ENCODE results near the gene UTS2. TPM values are rescaled to one million over a fixed set of nuclear protein-coding genes. Genes with fewer than 3 reads are reported as not detected.

The UTS2 gene
- total and polyA plus RNA-seq, 4 donors, result 0.26 to 1.1 (median 0.32) TPM

DNA sequence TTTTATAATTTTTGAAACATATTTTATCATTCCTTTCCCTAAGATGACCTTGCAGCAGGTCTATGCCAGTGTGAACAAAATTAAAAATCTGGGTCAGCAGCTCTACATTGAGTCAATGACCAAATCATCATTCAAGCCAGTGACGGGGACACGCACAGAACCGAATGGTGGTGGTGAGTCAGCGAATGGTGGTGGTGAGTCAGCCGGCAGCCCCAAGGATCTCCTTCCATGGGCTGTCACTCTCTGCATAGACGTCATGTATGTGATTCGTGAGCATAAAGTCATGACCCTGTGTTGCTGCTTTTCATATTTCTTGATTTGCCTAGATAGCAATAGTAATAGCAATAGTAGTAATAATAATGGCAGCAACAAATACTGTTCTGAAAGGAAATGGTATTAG is 42.5 kb downstream of the UTS2 start:
- WGBS, 2 donors, result 83 to 87% methylated on average over 7 of the region's 7 CpGs
- H3K4me1 ChIP-seq (ENCODE audit: control insufficient read depth in 1 of 2, insufficient read depth in 2 of 2, low read length in 2 of 2), result no peaks in the 10 kb centered on the region
- intact Hi-C loops (cut with DNase I), result no loop called here
- no peaks in the 10 kb centered on the region for H3K9me3 ChIP-seq (ENCODE audit: control insufficient read depth, low read length)
- H3K4me3 ChIP-seq (ENCODE audit: low read length in 2 of 2), result no peak overlapping the region
- no peak overlapping the region for H3K27ac ChIP-seq (ENCODE audit: low read depth in 1 of 2, low read length in 2 of 2)
- peaks cover 11% of the 10 kb centered on the region in 2 donors for H3K36me3 ChIP-seq (ENCODE audit: control insufficient read depth in 1 of 2, insufficient read depth in 2 of 2, low read length in 1 of 2)
- DNase-seq (no peak), ATAC-seq (ENCODE audit: low FRiP score) (no peak)
- no peaks in the 10 kb centered on the region for H3K27me3 ChIP-seq (ENCODE audit: control insufficient read depth in 1 of 2, insufficient read depth in 2 of 2, low read length in 1 of 2)

DNA sequence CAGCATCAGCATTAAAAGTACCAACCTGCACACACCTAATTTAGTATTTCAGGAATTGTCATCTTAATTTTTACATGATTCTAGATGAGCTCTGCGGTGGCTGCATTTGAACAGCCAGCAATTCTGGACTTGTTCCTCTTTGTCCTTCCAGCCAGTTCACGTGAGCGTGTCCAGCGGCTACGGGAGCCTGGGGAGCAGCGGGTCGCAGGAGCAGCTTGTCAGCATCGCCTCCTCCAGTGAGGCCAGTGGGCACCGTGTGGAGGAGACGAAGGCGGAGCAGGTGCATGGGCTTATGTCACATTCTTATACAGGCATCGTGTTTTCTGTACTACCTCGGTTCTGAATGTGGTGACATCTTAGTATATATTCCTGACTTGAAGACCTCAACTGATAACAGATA is 43.1 kb downstream of the UTS2 start:
- Histone ChIP-seq H3K4me1 (ENCODE audit: control insufficient read depth in 1 of 2, insufficient read depth in 2 of 2, low read length in 2 of 2) (no peaks in the 10 kb centered on the region), H3K4me3 (ENCODE audit: low read length in 2 of 2) (no peak overlapping the region), H3K27me3 (ENCODE audit: control insufficient read depth in 1 of 2, insufficient read depth in 2 of 2, low read length in 1 of 2) (no peaks in the 10 kb centered on the region), H3K9me3 (ENCODE audit: control insufficient read depth, low read length) (no peaks in the 10 kb centered on the region), H3K27ac (ENCODE audit: low read depth in 1 of 2, low read length in 2 of 2) (no peak overlapping the region), H3K36me3 (ENCODE audit: control insufficient read depth in 1 of 2, insufficient read depth in 2 of 2, low read length in 1 of 2) (peaks cover 11% of the 10 kb centered on the region in 2 donors)
- DNase-seq (no peak), ATAC-seq (ENCODE audit: low FRiP score) (no peak)
- 92 to 93% methylated on average over 13 of the region's 13 CpGs for WGBS, 2 donors
- intact Hi-C loops (cut with DNase I), result loop anchor here in 1 of 2 donors (5.0 kb wide), 1 partner anchor 93 kb away; no protein-coding TSS in a partner anchor

DNA sequence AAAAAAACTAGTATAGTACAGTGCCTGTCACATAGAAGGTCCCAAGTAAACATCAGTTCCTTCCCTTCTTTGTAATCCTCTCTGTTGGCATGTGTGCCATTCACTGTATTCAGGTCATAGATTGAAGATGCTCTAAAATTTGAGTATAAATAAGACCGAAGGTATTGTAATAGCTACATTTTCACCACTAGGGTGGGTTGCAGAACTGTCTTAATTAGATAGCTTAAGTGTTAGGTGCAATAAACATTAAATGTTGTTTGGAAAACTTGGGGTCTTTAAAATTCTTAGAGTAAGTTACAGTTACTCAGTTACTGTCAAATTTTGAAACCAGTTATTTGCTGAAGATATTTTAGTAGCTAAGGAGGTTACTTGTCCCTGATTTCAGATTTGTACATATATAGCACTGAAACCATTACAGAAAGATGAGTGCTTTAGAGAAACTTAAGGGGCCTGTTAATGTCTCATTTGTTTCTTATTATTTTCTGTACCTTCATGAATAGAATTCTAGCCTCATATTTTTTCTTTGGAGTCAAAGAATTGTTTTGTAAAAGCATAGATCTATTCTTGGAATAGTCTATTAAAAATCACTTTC is 44.5 kb downstream of the UTS2 start:
- Histone ChIP-seq H3K36me3 (ENCODE audit: control insufficient read depth in 1 of 2, insufficient read depth in 2 of 2, low read length in 1 of 2) (peaks cover 7 to 12% of the 10 kb centered on the region in 2 donors), H3K27me3 (ENCODE audit: control insufficient read depth in 1 of 2, insufficient read depth in 2 of 2, low read length in 1 of 2) (no peaks in the 10 kb centered on the region), H3K4me3 (ENCODE audit: low read length in 2 of 2) (no peak overlapping the region), H3K9me3 (ENCODE audit: control insufficient read depth, low read length) (no peaks in the 10 kb centered on the region), H3K27ac (ENCODE audit: low read depth in 1 of 2, low read length in 2 of 2) (no peak overlapping the region), H3K4me1 (ENCODE audit: control insufficient read depth in 1 of 2, insufficient read depth in 2 of 2, low read length in 2 of 2) (no peaks in the 10 kb centered on the region)
- DNase-seq (no peak), ATAC-seq (ENCODE audit: low FRiP score) (no peak)
- WGBS, 2 donors, result 8 to 13% methylated on average over 1 of the region's 1 CpG
- intact Hi-C loops (cut with DNase I), result loop anchor here (1.0 to 5.0 kb wide), 2 partner anchors 94 kb away; no protein-coding TSS in a partner anchor

DNA sequence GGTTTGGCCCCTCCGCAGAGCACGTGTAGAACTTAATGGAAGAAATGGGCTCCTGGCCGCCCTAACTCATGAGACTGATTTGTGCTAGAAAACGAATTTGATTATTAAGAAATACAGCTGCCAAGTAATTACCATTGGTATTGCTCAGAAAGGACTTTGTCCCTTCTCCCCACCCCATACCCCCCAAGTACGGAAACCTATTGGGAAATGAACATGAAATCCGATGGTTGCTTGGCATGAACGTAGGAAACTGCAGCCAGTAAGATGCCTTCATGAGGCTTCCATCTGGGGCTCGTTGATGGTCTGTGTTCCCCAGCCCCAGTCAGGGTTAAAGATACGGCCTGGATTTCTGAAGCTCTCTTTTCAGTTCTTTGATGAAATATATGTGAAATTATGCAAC is 47.4 kb downstream of the UTS2 start:
- H3K27ac ChIP-seq (ENCODE audit: low read depth in 1 of 2, low read length in 2 of 2), result no peak overlapping the region
- DNase-seq, result no peak
- H3K4me1 ChIP-seq (ENCODE audit: control insufficient read depth in 1 of 2, insufficient read depth in 2 of 2, low read length in 2 of 2), result no peaks in the 10 kb centered on the region
- H3K4me3 ChIP-seq (ENCODE audit: low read length in 2 of 2), result no peak overlapping the region
- intact Hi-C loops (cut with DNase I), result loop anchor here in 1 of 2 donors (5.0 kb wide), 1 partner anchor 97 kb away; no protein-coding TSS in a partner anchor
- ATAC-seq (ENCODE audit: low FRiP score), result no peak
- H3K27me3 ChIP-seq (ENCODE audit: control insufficient read depth in 1 of 2, insufficient read depth in 2 of 2, low read length in 1 of 2), result no peaks in the 10 kb centered on the region
- no peaks in the 10 kb centered on the region for H3K9me3 ChIP-seq (ENCODE audit: control insufficient read depth, low read length)
- H3K36me3 ChIP-seq (ENCODE audit: control insufficient read depth in 1 of 2, insufficient read depth in 2 of 2, low read length in 1 of 2), result peaks cover 3 to 7% of the 10 kb centered on the region in 2 donors
- 86 to 88% methylated on average over 9 of the region's 9 CpGs for WGBS, 2 donors

Other genes with a start within 250 kb of the UTS2 start
- gene VAMP3, start 81.8 kb downstream of the UTS2 start, total RNA-seq, result 100 to 1,000 TPM; 107 to 112 TPM
- 100 to 1,000 TPM in 1 of 2 donors, 10 to 100 TPM in 1; 95.8 to 141 TPM for gene VAMP3, start 81.8 kb downstream of the UTS2 start, polyA plus RNA-seq
- gene PER3, start 68.8 kb downstream of the UTS2 start, total RNA-seq, result 10 to 100 TPM in 1 of 2 donors, 1 to 10 TPM in 1; 8.9 to 49.0 TPM
- gene PER3, start 68.8 kb downstream of the UTS2 start, polyA plus RNA-seq, result 10 to 100 TPM in 1 of 2 donors, 1 to 10 TPM in 1; 4.4 to 21.2 TPM
- under 1 TPM; 0.36 to 0.42 TPM for gene TNFRSF9, start 87.8 kb upstream of the UTS2 start, total RNA-seq
- gene TNFRSF9, start 87.8 kb upstream of the UTS2 start, polyA plus RNA-seq, result not detected
- gene PARK7, start 108.6 kb upstream of the UTS2 start, total RNA-seq, result 100 to 1,000 TPM; 192 to 201 TPM
- 100 to 1,000 TPM; 322 to 503 TPM for gene PARK7, start 108.6 kb upstream of the UTS2 start, polyA plus RNA-seq
- 100 to 1,000 TPM; 153 to 258 TPM for gene ERRFI1, start 173.2 kb upstream of the UTS2 start, total RNA-seq
- gene ERRFI1, start 173.2 kb upstream of the UTS2 start, polyA plus RNA-seq, result 10 to 100 TPM; 33.3 to 87.6 TPM